Stimulated activated CD4-positive, alpha-beta T cell treated with anti-CD3 and anti-CD28 coated beads, TNF-alpha, amount 100 ng/mL, for 1 hour (primary cell): ENCODE measurements around the gene C11orf71.
A peak's percentile ranks its signal among the peaks of the same experiment; 100 is the strongest.

Source experiments
- DNase-seq, 3 donors: peaks; one replicate each; pipeline ENCODE4 v3.0.0-alpha.2; 2020; ENCODE audit warnings: low read depth in 3 of 3, low spot score in 1 of 3

The C11orf71 gene, protein sequence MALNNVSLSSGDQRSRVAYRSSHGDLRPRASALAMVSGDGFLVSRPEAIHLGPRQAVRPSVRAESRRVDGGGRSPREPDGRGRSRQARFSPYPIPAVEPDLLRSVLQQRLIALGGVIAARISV

DNA sequence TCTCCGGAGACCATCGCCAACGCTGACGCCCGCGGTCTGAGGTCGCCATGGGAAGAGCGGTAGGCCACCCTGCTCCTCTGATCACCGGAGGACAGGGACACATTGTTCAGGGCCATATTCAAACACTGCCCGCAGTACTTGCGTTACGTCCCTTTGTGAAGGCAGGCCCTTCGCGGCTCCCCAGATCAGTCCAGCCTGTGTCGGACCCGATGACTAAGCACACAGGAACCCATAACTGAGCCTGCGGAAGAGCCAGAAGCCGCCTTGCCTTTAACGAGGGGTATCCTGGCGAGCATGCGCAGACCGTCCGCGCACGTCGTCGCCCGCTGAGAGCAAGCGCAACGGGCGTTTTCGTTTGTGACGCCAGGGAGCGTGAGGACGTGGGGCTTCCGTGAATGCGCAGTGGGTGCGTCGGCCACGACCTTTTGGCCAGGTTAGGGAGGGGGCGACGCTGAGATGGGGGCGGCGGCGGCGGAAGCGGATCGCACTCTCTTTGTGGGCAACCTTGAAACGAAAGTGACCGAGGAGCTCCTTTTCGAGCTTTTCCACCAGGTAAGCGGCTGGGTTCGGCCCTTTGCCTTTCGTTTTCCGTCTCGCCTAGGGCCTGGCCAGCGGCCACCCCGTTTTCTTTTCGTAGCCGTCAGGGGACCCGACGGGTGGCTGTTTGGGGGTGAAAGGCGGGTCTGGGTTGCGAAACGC, at the start of gene C11orf71, which contains the start of gene RBM7:
Gene C11orf71 (minus strand): TSS at position 296 of the 699 bp plus-strand sequence. CDS start 180 bp downstream, at position 116.
Gene RBM7 (plus strand): TSS at position 451 of the 699 bp plus-strand sequence. CDS start 6 bp downstream, at position 457.
- DNase-seq, result peak; percentile 95 to 96 (median 95)

DNA sequence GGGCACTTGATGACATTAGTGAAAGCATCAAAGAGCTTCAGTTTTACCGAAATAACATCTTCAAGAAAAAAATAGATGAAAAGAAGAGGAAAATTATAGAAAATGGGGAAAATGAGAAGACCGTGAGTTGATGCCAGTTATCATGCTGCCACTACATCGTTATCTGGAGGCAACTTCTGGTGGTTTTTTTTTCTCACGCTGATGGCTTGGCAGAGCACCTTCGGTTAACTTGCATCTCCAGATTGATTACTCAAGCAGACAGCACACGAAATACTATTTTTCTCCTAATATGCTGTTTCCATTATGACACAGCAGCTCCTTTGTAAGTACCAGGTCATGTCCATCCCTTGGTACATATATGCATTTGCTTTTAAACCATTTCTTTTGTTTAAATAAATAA, 49.5 kb upstream of the C11orf71 start:
- DNase-seq, result no peak

DNA sequence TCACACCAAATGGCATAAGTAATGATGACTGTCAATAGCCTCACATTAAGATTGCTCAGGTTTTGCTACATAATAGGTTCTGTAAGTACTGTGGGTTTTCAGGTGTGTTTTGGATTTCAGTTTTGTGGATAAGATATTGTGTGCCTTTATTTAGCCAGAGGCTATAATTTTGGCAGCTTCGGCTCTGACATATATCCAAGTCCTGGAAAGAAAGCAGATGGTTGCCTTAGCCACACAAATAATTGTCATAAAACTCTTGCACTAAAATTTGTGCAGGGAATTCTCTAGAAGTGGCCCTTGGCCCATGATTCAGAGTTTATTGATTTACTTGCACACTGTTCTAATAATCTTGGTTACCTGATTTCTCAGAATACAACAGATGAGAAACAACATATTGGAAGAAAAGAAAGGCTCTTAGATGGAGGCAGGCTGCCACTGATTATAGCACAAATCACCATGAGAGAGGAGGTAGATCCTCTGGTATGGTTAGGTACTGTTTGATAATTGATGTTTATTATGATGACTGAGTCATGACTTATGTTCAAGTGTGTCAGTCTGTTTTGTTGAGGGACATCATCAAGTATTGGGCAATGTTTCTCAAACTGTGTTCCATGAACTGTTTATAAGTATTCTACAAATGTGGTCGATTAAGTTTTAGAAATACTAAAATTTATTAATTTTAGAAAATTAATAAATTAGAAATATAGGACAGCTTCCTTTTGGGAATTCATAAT, 48.6 kb upstream of the C11orf71 start:
- DNase-seq, result no peak

DNA sequence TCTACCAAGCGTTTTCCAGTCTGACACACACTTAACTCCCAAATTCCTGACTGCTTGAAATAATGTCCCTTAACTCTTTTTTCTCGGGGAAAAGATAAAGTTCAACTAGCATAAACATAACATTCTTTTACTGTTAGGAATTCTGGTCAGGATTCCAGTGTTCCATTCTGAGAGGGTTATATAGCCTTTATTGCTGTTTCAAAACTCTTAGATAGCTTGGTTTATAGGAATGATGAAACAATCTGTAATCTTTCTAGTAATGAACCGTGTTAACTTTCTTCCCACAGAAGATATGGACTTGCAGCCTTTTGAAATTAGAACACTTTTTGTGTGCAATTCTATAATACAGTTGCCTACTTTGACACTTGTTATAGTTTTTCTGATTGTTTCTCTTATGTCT, 47.6 kb upstream of the C11orf71 start:
- DNase-seq, result no peak

DNA sequence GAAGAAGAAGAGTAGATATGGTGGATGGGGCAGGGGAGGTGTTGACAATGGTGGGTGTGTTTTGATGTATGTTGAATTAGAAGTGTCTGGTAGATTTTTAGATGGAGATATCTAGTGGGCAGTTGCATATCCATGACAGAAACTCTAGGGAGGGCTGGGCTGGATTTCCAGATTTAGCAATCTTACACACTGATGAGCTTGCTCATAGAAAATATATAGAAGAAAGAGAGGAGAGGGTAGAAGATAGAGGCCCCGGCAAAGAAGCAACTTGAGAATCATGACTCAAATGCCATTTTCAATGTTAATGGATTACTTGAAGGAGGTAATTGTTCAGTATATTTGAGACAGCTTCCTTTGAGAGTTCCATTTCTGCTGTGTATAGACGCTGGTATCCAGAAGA, 47.1 kb upstream of the C11orf71 start:
- no peak for DNase-seq

DNA sequence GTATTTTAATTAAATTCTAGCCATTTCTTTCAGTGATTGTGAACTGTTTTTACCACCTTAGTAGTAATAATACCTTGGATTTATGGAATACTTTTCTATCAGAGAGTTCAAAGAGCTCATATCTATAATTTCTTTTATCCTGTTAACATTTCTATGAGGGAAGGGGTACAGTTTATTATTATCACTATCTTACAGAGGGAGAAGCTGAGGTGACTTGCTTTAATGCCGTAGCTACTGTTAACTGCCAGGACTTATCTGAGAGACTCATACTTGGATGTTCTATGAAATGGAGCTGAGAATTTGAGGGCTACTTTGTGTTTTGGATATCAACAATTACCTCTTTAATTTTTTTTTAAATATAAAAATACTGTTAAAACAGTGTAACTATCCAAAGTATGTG, 42.2 kb upstream of the C11orf71 start:
- no peak for DNase-seq

DNA sequence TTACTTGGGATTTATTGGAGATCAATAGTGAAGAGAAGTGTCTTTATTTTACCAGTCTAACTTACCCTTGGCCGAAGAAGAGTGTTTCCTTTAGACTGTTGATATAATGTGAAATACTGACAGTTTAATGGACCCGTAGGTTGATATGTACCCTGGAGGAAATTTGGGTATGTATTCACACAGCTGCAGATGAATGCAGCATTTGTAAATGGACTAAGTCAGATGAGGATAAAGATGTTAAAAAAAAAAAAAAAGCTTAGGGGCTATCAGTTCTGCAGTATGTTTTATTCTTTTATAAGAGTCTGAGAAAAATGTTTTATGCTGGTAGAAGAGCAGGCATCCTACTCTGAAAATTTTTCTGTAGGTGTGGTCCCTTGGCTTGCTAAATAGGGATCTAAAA, 41.6 kb upstream of the C11orf71 start:
- no peak for DNase-seq

DNA sequence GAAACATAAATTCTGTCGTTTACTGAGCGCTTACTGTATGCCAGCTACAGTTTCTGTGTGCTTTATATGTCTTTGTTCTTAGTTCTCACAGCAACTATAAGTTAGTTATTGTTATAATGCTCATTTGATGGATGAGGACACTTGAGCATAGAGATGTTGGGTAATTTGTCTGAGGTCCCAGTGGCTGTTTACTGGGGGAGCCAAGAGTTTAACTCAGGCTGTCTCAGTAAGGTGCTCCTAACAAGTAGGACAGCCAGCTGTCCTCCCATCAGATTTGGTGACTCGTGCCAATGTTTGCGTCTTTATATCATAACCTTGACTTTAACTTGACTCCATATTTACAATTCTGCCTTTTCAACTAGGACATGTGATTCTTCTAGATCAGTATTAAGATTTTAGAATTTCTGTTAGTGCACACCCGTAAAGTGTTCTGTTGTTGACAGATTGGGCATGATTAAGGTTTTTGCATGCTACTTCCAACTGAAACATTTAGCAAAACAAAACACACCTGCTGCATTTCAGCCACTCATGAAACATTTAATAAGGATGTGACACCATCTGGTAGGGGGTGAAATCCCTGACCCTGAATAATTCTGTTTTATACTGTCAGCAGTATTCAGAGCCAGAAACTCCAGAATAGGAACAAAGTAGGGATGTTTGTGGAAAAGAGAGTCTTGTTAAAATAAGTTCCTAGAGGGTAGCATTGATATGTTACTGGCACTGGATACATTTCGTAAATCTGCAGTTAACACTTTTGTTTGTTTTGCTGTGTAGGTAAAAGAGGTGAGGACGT, 40.9 kb upstream of the C11orf71 start:
- no peak for DNase-seq

DNA sequence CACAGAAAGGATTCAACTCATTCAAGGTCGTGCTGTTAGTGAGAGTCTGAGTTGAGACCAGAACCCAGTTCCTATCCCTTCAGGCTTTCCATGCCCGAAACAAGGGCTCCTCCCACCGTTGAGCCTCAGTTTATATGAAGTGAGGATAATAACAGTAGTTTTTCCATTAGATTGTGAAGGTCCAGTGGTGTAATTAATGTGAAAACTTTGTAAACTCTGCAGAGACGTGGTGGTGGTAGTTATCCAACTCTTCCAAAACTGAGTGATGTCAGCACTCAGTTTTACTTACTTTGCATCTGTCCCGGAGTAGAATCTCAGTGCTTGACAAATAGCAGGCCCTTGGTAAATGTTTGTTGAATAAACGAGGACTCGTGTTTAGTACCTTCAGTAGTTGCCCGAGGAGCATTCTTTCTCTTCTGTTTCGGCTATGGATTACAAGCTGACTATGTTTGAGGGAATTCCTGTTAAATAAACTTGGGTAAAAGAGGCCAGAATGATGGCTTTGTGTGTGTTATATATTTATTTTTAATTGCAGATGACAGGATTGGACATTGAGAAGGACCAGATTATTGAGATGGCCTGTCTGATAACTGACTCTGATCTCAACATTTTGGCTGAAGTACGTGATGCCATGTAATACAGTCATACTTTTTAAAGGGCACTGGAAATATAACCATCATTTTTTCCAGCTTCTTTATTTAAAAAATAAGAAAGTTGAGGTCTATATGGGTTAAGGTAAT, 40.0 kb upstream of the C11orf71 start:
- no peak for DNase-seq

DNA sequence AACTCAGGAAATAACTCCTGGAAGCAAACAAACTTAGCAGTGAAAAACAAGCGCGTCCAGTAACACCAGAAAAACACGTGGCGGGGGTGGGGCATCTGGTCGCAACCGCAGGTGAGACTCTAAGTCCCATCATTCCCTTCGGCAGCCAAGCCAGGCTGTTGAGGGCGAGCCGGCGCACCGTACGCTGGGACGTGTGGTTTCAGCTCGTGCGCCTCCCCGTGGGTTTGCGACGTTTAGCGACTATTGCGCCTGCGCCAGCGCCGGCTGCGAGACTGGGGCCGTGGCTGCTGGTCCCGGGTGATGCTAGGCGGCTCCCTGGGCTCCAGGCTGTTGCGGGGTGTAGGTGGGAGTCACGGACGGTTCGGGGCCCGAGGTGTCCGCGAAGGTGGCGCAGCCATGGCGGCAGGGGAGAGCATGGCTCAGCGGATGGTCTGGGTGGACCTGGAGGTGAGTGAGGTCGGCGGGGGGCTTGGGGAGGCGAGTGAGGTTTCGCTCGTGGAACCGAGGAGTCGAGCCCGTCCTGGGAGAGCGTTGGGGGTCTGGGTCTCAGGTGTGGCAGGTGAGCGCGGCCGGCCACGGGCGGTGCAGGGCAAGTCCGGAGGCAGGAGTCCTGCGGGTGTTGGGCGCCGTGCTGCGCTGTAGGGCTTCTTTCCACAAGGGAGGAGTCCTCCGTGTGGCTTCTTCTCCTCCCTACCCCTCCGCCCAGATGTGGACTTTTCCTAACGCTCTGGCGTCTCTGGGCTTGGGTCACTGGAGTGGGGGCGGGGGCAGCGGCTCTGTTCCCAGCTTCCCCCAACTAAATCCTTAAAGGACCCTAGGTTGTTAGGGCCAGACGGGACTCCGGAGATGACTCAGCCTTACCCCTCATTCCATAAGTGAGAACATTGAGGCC, 39.2 kb upstream of the C11orf71 start, which contains the start of gene REXO2:
Gene REXO2 (plus strand): TSS at position 239 of the 892 bp plus-strand sequence. CDS start 62 bp downstream, at position 301.
- DNase-seq, result peak; percentile 83 to 87 (median 86)

DNA sequence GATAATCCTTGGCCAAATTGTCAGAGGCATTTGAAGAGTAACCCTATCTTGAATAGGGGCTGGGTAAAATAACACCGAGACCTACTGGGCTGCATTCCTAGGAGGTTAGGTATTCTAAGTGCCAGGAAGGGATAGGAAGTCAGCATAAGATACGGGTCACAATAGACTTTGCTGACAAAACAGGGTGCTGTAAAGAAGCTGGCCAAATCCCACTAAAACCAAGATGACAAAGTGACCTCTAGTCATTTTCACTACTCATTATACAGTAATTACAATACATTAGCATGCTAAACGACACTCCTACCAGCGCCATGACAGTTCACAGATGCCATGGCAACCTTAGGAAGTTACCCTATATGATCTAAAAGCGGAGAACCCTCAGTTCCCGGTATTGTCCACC, 38.0 kb upstream of the C11orf71 start:
- no peak for DNase-seq

DNA sequence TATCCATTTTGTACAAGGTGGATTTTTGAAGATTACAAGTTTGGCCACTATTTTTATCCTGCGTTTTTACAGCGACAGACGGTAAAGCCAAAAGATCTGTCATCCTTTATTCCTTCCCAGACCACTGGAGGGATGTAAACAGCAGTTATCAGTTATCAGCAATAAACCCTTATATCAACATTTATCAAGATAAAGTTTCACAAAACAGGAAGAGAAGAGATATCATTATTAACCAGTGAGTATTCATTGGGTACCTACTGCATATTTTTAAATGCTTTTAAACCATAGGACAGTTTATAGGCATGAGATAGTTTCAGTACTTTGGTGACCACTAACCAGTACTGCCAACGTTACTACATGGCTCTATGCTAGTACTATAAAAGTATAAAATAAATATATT, 33.1 kb upstream of the C11orf71 start:
- no peak for DNase-seq

DNA sequence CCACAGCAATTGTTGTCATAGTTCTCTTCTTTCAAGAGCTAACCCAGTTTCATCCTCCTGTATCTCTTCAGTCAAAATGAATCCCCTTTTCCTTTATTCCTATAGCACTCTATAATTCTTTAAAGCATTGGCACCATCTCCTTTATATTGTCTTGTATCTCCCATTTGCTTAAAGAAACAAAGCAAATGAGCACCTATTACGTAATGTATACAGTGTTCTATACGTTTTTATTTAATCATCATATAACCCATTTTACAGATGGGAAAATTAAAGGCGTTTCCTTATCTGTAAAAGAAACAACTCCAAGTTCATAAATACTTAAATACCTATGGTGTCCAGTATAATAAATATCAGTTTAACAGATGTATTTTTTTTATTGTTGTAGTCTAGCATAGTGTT, 32.6 kb upstream of the C11orf71 start:
- no peak for DNase-seq

DNA sequence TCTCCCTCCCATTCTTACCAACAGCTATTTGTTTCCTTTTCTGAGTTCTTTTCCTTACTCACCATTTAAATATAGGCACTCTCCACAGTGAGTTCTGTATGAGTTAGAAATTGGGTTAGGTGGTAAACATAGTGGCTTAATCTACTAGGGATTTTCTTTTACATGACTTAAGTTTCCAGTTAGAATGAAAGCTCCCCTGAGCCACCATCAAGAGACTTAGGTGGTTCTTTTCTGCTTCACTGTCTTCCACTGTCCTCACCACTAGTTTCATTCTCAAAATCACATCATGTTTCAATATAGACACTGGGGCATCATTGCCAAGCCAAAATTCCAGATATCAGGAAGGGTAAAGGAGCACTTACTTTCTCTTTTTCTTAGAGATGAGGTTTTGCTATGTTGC, 30.0 kb upstream of the C11orf71 start:
- DNase-seq, result no peak

DNA sequence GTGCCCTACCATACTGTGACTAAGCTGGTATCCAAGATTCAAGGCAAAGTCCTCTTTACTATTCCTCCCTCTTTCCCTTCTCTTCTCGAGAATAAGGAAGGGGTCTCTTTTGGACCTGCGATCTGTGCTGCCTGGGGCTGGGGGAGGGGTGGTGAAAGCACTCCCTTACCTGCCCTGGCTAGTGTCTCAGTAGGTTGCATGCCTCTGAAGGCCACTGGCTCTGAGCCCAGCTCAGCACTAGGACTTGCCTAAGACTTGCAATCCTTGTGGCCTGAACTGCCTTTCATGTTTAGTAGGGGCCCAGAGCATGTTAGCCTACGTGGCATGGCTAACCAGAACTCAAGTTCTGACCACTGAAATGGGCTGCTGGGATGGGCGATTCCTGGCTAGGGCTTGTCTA, 26.0 kb upstream of the C11orf71 start:
- no peak for DNase-seq

DNA sequence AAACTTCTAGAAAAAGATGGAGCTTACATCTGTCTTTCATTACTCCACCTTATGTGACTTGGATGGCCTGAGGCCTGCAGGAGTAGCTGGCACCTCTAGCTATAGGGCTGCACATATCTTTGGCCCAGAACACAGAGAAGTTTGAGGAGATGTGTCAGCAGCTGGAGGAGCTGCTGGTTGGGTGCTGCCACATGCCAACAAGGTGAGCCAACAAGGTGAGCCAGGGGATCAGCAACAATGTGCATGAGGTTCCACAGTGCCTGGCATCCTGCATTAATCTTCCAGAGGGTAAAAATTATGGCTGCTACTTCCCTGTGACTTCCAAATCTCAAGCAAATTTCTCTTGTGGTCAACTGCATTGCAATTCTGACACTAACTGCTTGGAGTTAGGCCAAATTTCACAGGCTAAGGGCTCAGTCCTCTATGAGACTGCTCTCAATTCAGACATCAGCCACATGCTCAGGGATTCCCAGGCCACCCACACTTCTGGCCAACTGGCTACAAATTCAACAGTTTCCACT, 16.2 kb upstream of the C11orf71 start:
- DNase-seq, result no peak

DNA sequence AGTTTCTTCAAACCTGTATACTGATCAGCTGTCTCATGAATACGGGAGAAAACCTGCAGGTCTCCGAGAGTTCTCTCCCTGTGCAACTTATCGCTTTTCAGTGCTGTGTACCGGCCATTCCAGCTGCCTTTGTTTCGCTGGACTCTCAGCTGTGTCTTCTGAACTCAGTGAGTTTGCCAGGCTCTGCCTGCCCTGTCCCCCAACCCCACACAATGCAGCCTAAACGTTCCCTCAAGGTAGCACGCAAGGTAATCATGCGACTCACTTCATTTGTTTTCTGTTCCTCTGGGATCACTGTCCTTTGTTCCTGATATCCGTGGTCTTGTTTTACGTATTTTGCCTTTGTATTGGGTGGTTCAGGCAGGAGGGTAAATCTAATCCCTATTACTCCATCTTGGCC, 13.6 kb upstream of the C11orf71 start:
- no peak for DNase-seq

DNA sequence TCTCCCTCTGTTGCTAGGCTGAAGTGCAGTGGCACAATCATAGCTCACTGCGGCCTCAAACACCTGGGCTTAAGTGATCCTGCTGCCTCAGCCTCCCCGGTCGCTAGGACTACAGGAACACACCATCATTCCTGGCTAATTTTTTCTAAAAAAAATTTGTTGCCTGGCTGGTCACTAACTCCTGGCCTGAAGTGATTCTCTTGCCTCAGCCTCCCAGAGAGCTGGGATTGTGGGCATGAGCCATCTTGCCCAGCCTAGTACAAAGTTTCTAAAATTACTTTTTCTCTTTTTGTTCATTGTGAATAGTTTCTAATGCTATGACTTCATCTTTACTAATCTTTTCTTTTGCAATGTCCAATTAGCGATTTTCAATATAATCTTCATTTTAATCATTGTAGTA, 12.6 kb upstream of the C11orf71 start:
- DNase-seq, result no peak

DNA sequence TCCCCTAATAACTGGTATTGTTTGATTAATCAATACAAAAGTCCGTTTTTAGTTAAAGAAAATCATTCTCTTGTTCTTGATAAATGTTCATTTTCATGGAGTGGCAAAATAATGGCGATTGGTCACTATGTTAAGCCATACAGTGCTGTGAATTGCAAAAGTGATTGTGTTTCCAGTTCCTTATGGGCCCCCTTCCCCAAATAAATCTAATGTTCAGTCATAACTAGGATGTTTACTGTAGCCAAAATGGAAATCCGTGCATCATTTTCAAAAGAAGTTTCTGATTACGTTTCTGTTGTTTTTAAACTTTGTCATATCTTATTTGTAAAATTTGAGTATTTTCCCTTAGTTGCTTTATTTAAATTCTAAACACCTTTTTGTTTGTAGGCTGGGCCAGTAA, 1.0 kb upstream of the C11orf71 start:
- DNase-seq, result no peak

DNA sequence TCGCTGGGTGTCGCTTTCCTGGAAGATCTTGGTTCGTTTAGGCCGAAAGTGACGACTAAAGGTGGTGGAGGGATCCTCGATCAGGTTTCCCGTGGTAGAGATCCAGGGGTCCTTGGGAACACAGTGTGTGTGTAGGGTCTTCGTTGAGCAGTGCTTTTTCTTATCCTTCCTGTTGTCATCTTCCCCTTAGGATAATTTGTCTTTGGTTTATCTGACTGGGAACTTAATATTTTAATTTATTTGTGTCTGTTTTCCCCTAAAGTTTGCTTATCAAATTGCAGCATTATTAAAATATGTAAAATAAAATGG, 558 bp upstream of the C11orf71 start:
- no peak for DNase-seq
